T follicular helper cell (primary cell): Measurements from ENCODE around the gene CAMTA1.

Experiments
- DNase-seq: peaks from one replicate; pipeline ENCODE4 v3.0.0-alpha.2; 2020; ENCODE audit warnings: low read depth

CAMTA1 gene

DNA sequence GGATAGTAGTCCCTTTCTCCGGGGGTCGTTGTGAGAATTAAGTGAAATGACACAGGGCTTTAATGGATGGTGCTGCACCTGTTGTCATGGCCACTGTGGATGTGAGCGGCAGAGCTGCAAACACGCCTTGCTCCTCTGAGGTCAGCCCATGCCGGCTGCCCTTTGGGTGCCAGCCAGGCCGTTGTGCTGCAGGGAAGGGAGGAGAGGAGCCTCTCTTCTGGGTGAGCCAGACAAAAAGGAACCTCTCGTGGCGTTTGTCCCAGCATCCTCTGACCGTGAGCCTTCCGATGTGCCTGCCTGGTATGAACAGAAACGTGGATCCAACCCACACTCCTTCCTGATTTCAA, 602.9 kb downstream of the CAMTA1 start:
- DNase-seq: no peak

DNA sequence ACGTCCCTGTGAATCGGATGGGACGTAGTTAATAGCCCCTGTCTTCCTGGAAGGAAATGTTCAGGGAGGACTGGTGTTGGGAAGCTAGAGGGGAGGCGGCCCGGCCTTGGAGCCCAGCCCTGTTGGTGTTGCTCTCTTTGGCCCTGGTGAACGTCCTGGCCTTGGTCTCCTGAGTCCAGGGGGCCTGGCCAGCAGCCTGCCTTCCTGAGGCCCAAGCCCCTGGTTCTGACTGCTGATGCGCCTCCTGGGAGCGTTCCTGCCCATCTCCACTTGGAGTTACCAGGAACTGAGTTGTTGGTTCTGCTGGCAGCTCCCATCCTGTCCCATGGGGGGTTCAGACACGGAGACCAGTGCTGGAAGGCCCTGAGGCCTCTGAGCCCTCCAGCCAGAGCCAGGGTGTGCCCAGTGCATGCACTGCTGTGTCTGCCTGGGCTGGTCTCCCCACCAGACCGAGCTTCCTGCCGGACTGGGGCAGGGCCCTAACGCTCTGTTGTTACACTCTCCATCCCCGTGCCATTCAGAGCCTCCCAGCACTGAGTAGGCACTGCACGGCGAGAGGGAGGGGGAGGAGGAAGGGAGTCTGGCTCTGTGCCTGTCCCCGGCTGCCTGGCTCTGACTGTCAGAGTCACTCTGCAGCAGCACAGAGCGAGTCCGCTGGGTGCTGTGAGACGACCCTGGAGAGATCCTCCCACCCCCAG, 603.4 kb downstream of the CAMTA1 start:
- DNase-seq: no peak

GRCh38 chr1:7389201-7389905, 604.1 kb downstream of the CAMTA1 start:
- no peak for DNase-seq

DNA sequence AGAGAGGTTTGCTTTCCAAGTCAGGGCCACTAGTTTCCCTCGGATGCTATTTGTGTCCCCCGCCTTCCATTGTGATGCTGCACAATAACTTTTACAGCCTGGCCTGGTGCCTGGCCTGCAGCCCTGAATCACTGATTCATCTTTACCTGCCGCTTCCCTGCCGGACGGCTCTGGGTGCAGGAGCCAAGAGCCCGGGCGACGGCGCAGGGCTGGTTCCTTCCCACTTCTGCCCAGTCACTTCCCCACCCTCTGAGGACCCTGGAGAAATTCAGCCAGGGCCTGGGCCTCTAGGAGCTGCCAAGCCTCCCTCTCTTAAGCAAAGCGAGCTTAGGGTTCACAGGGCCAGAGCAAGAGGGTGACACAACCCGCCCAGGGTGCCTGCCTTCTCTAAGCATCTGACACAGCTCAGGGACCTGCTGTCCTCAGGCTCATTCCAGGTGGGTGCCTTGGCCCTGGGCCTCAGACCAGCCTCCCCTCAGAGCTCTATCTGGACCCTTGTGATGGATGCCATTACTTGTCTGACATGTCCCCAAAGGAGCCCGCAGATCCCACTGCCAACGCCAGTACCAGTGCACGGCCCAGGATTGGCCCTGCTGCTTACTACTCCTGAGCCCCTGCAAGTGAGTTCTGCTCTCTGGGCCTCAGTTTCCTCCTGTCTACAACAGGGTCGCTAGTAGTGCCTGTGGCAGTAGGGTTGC, 604.8 kb downstream of the CAMTA1 start:
- no peak for DNase-seq

DNA sequence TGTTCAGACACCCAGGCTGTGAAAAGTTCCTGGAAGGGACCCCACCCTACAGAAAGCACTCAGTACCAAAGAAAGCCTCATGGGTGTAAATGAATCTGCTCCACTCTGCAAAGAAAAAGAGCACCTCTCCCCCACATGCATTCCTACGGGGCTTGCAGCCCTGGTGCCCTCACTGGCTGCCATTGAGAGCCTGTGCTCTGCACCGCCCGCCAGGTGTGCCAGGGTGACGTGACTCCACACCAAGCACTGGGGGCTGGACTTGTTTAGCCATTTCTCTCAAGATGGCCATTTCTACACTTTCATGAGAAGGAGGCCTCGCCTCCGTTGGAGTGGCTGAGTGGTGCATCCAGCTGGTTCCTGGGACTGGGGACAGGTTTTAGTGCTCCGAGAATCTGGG, 605.3 kb downstream of the CAMTA1 start:
- DNase-seq: no peak

- no peak for DNase-seq
These were observed 607.9 kb downstream of the CAMTA1 start for GRCh38 chr1:7393136-7393535.

DNA sequence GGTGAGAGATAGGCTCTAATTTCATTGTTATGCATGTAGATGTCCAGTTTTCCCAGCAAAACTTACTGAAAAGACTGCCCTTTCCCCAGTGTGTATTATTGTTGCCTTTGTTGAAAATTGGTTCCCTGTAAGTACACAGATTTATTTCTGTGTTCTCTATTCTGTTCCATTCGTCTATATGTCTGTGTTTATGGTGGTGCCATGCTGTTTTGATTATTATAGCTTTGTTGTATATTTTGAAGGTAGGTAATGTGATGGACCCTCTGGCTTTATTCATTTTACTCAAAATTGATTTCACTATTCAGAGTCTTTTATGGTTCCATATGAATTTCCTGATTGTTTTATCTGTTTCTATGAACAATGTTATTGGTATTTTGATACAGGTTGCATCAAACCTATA, 610.0 kb downstream of the CAMTA1 start:
- no peak for DNase-seq

DNA sequence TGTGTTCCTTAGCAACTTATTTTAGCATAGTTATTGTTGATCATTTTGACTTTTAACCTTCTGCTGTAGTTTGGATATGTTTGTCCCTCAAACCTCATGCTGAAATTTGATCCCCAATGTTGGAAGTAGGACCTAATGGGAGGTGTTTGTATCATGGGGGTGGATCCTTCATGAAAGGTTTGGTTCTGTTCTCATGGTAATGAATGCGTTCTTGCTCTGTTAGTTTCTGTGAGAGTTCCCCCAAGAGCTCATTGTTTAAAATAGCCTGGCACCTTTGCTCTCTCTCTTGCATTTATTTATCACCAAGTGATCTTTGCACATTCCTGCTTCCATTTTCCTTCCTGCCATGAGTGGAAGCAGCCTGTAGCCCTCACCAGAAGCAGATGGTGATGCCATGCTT, 613.7 kb downstream of the CAMTA1 start:
- no peak for DNase-seq

DNA sequence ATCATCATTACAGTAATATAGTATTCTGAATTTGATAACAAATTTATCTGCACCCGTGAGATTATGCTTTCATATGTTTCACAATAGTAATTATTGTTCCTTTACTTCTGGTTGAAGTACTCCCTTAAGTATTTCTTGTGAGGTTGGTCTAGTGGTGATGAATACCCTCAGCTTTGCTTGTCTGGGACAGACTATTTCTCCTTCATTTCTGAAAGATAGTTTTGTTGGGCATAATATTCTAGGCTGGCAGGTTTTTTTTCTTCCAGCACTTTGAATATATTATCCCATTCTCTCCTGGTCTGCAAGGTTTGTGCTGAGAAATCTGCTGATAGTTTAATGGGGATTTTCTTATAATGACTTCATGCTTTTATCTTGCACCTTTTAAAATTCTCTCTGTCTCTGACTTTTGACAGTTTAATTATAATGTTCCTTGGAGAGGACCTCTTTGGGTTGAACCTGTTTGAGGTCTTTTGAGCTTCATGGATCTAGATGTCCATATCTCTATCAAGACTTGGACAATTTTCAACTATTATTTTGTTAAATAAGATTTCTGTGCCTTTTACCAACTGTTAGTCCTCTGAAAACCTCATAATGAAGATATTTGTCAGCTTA, 614.4 kb downstream of the CAMTA1 start:
- no peak for DNase-seq

- DNase-seq: no peak
These were observed 615.3 kb downstream of the CAMTA1 start for GRCh38 chr1:7400566-7400965.

- no peak for DNase-seq
These were observed 616.7 kb downstream of the CAMTA1 start for GRCh38 chr1:7401814-7402547.

DNA sequence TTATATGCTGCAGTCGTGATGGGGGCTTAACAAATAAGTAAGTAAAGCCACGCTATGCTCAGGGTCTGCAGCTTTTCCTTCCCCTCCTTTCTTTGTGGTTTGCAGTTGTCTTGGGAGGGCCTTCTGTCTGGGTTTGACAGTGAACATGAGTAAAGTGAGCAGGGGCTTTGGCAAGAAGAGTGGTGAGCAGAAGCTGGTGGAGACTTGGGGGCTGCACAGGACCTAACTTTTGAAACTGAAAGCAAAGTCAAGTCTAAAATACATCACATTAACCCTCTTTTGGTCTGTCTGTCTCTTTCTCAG, 617.2 kb downstream of the CAMTA1 start:
- DNase-seq: no peak

DNA sequence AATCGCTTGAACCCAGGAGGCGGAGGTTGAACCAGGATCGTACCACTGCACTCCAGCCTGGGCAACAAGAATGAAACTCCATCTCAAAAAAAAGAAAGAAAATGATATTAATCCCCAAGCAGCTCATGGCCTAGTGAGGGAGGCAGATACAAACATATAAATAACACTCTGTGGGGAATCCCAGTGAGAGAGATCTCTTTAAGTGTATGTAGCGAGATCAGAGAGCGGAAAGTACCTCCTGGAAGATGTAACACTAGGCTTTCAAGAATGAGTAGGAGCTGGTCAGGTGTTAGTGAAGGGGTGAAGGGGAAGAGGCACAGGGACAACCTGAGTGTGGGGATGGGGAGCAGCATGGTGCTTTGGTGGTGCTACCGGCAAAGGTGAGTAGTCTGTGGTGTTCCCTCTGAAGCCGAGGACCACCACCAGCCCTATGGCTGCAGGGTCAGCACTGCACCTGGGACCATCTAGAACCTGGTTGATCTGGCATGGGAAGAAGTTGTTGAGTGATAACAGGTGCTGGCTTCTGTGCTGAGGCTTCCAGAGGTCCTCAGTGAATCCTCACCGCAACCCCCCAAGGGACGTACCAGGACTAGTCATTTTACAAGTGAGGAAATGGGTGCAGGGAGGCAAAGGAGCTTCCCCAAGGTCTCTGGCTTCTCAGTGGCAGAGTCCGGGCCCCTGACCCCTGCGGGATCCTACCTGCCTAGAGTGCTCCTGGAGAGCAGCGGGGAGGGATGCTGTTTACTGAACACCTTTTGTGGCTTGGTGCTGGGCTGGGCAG, 618.2 kb downstream of the CAMTA1 start:
- no peak for DNase-seq

DNA sequence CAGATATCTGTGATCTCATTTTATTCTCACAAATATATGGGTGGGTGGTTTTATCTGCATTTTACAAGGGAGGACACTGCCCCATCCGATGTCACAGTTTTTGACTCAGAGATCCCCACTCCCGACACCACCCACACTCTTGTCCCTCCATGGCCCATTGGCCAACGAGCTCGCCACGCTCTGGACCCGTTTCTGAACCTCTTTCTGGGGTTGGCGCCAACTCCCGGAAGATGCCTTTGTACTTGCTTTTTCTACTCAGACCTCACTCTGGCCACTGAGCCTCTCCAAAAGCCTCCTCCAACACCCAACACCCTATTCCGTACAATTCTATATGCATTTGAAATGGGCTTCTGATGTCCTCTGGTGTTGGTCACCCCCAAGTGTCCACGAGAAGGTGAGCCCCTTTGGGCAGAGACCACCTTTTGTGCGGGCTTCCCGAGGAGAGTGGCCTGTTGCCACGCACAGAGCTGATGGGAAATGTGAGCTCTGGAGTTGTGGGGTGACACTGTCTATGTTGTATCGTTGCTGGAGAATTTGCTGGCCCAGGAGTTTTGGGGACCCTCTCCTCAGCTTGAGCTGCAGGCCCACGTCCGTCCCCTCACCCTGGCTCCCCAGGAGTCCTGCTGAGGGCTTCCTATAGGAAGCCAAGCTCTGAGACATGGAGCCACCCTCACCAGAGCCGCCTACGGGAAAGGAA, 618.9 kb downstream of the CAMTA1 start:
- DNase-seq: no peak

- DNase-seq: no peak
These were observed 620.7 kb downstream of the CAMTA1 start for GRCh38 chr1:7405844-7406500.

GRCh38 chr1:7406641-7407543, 621.6 kb downstream of the CAMTA1 start:
- DNase-seq: no peak

GRCh38 chr1:7407544-7407895, 622.3 kb downstream of the CAMTA1 start:
- no peak for DNase-seq

DNA sequence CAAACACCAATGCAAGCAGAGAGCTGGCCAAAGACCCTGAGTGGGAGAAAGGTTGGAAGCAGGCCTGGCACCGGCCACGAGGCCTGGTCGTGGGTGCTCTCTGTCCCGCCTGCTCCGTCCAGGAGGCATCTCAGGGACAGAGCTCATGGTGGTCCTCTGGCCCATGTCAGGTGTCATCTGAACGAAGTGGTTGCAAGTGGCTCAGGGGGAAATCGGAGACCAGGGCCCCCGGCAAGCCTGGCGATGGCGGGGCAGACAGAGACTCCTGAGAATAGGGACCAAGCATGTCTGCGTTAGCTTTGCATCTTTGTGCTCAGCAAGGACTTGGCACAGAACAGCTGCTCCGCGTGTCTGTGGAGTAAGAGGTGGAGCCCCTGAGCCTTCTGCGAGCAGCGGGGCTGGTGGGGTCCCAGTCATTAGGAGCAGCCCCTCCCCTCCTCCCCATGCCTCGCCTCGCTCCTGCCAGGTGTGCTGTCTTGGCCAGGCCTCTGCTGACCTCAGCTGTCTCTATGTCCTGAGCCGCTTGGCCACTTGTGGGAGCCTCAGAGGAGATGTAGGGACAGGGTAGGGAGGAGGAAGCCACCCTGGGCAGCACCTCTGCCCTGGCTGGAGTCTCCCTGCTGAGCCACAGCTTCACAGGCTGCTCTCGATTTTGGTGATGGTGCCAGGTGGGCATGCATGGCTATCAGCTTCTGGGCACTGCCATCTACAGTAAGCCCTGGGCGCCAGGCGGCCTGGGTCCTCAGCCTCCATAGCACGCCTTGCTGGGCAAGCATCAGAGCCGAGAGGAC, 622.9 kb downstream of the CAMTA1 start:
- DNase-seq: no peak

- no peak for DNase-seq
These were observed 623.5 kb downstream of the CAMTA1 start for GRCh38 chr1:7408771-7409150.
